Endothelial cell of umbilical vein (primary cell): Measurements from ENCODE around the gene CYB5D1. TPM values are rescaled to one million over a fixed set of nuclear protein-coding genes. Genes with fewer than 3 reads are reported as not detected.

Experiments used
- BruUV-seq: library from RNA; stranded (reverse); fragments of 400-500 nt; replicated peaks from 2 replicates; lab custom pipeline; 2021; lab: Mats Ljungman, UMichigan
- CTCF ChIA-PET: fragments of 300-600, 350-600 bp; sonication (Branson Sonifier 250); formaldehyde crosslinking; loops from one replicate; lab custom pipeline; 2021; ENCODE audit warnings: antibody characterized with exemption, inconsistent platforms; lab: Charles Lee
- POLR2A ChIA-PET: fragments of 300-600, 350-600 bp; sonication (Branson Sonifier 250); formaldehyde crosslinking; loops from one replicate; lab custom pipeline; 2021; ENCODE audit warnings: antibody characterized with exemption, inconsistent platforms; lab: Charles Lee
- DNase-seq: peaks from one replicate; pipeline ENCODE4 v3.0.0-alpha.2; 2011; ENCODE audit warnings: low read depth, low spot score
- FAIRE-seq: peaks from 2 replicates; lab custom pipeline; 2011; peaks lifted over from hg19 to GRCh38; lab: Jason Lieb, UNC
- H2AFZ ChIP-seq: 2 replicates; pipeline ENCODE4 v1.6.0; 2012; ENCODE audit warnings: low read depth, low read length, control low read depth, inconsistent platforms
- H3K27ac ChIP-seq: 2 replicates; pipeline ENCODE4 v1.5.1; 2011; ENCODE audit warnings: low read depth, mild to moderate bottlenecking, control low read depth, low read length, moderate library complexity; ENCODE audit not compliant: insufficient read depth
- H3K27me3 ChIP-seq, 2 experiments: 2 replicates each; pipeline versions ENCODE4 v1.6.0 to v1.6.1; 2011; ENCODE audit warnings: low read length in 2 of 2, mixed read lengths in 1 of 2; ENCODE audit not compliant: control insufficient read depth in 2 of 2, insufficient read depth in 2 of 2
- H3K36me3 ChIP-seq, 2 experiments: 2 replicates in 1 of 2; 3 replicates in 1 of 2; pipeline ENCODE4 v1.5.1; 2011; ENCODE audit warnings: low read length in 2 of 2, mild to moderate bottlenecking in 1 of 2, moderate library complexity in 1 of 2; ENCODE audit not compliant: control insufficient read depth in 2 of 2, insufficient read depth in 2 of 2; ENCODE audit errors: extremely low read depth in 1 of 2
- H3K4me1 ChIP-seq: 3 replicates; pipeline ENCODE4 v1.5.1; 2011; ENCODE audit warnings: mild to moderate bottlenecking, low read length; ENCODE audit not compliant: control insufficient read depth, insufficient read depth; ENCODE audit errors: extremely low read depth
- H3K4me2 ChIP-seq: 2 replicates; pipeline ENCODE4 v1.6.1; 2011; ENCODE audit warnings: low read length, control low read depth, mixed read lengths; ENCODE audit not compliant: insufficient read depth
- H3K4me3 ChIP-seq, 3 experiments: fragments of 200-600 bp in 1 of 3; sonication (generic), shearing (Covaris generic) in 1 of 3; replicated peaks in 1 of 3; 2 replicates each; pipeline ENCODE4 v1.5.1; 2011 to 2016; ENCODE audit warnings: control low read depth in 3 of 3, low read length in 3 of 3, mild to moderate bottlenecking in 2 of 3, inconsistent platforms in 1 of 3, low read depth in 1 of 3, moderate library complexity in 1 of 3; ENCODE audit not compliant: insufficient read depth in 1 of 3
- H3K79me2 ChIP-seq: 2 replicates; pipeline ENCODE4 v1.6.0; 2012; ENCODE audit warnings: low read length, inconsistent platforms; ENCODE audit not compliant: control insufficient read depth, insufficient read depth
- H3K9ac ChIP-seq: replicated peaks from 2 replicates; pipeline ENCODE3; 2011; ENCODE audit warnings: low read length, control low read depth; ENCODE audit not compliant: insufficient read depth; ENCODE audit errors: extremely low read depth
- H3K9me1 ChIP-seq: replicated peaks from 3 replicates; pipeline ENCODE4 v1.6.0; 2011; ENCODE audit warnings: mild to moderate bottlenecking, low read length; ENCODE audit not compliant: control insufficient read depth, insufficient read depth; ENCODE audit errors: extremely low read depth
- H3K9me3 ChIP-seq: replicated peaks from 2 replicates; pipeline ENCODE4 v1.5.1; 2012; ENCODE audit warnings: low read length, inconsistent platforms; ENCODE audit not compliant: control insufficient read depth, insufficient read depth
- H4K20me1 ChIP-seq: replicated peaks from 2 replicates; pipeline ENCODE3; 2011; ENCODE audit warnings: mild to moderate bottlenecking, low read length; ENCODE audit not compliant: control insufficient read depth, insufficient read depth; ENCODE audit errors: extremely low read depth
- CTCF ChIP-seq, 2 donors: IDR thresholded peaks; 1 replicate in 1 of 2; 2 replicates in 1 of 2; pipeline ENCODE4 v1.5.1; 2011; ENCODE audit warnings: low read length in 2 of 2, mild to moderate bottlenecking in 2 of 2, moderate library complexity in 2 of 2, control low read depth in 1 of 2, inconsistent platforms in 1 of 2, low read depth in 1 of 2; ENCODE audit not compliant: insufficient read depth in 1 of 2; ENCODE audit errors: extremely low read depth in 1 of 2
- EZH2 ChIP-seq: IDR thresholded peaks from 2 replicates; pipeline ENCODE4 v1.6.1; 2012; ENCODE audit warnings: borderline replicate concordance, low read depth, mild to moderate bottlenecking, moderate library complexity, low read length, inconsistent platforms; ENCODE audit not compliant: severe bottlenecking
- FOS ChIP-seq: IDR thresholded peaks from 2 replicates; pipeline ENCODE4 v1.6.1; 2011; ENCODE audit warnings: mild to moderate bottlenecking, low read length, moderate library complexity, borderline replicate concordance; ENCODE audit not compliant: insufficient read depth
- GATA2 ChIP-seq: IDR thresholded peaks from 2 replicates; pipeline ENCODE4 v1.7.0; 2011; ENCODE audit warnings: low read depth, mild to moderate bottlenecking, moderate library complexity, mixed read lengths, low read length; ENCODE audit not compliant: insufficient read length, insufficient read depth
- JUN ChIP-seq: IDR thresholded peaks from 2 replicates; pipeline ENCODE4 v1.6.1; 2011; ENCODE audit warnings: borderline replicate concordance, low read depth; ENCODE audit not compliant: insufficient read length, insufficient read depth
- MAX ChIP-seq: IDR thresholded peaks from 2 replicates; pipeline ENCODE4 v1.6.1; 2011; ENCODE audit not compliant: insufficient read depth, insufficient read length
- MYC ChIP-seq: IDR thresholded peaks from one replicate; pipeline ENCODE4 v1.6.1; 2011; ENCODE audit warnings: mild to moderate bottlenecking, low read depth, low read length
- POLR2A ChIP-seq: IDR thresholded peaks from 2 replicates; pipeline ENCODE4 v1.6.1; 2012; ENCODE audit warnings: low read depth, mild to moderate bottlenecking, control low read depth, low read length
- POLR2AphosphoS5 ChIP-seq: IDR thresholded peaks from 2 replicates; pipeline ENCODE4 v1.6.1; 2012; ENCODE audit warnings: low read depth, mild to moderate bottlenecking, control low read depth, low read length, moderate library complexity; ENCODE audit not compliant: insufficient read depth
- dilution Hi-C: fragments of 300-500 bp; cut with MboI; formaldehyde crosslinking; loops from one replicate; pipeline ENCODE4 v1.15.0; 2019; ENCODE audit warnings: low sequenced_read_pairs; ENCODE audit not compliant: extremely low pct_ligation_motif_present
- intact Hi-C: fragments of 100-400 bp; cut with micrococcal nuclease; formaldehyde crosslinking; loops from one replicate; pipeline ENCODE4 v1.10.0; 2022
- polyA plus RNA-seq, 4 experiments: library from polyadenylated mRNA; depleted of rRNA in 3 of 4; stranded (reverse) in 3 of 4; unstranded in 1 of 4; fragments of >200 nt; gene quantifications; 2 replicates each; pipeline versions ENCODE4 v1.2.1 to v1.2.3, GENCODE V29; 2011 to 2012; ENCODE audit warnings: missing spikeins in 1 of 4
- total RNA-seq: library from RNA; stranded (reverse); gene quantifications from 2 replicates; pipeline ENCODE4 v1.2.3, GENCODE V29; 2021

CYB5D1 gene
- total and polyA plus RNA-seq, 2 donors (not counting 3 experiments of a cell fraction or from before 2014, with no cell fraction given), result 9.4 to 18.1 TPM

DNA sequence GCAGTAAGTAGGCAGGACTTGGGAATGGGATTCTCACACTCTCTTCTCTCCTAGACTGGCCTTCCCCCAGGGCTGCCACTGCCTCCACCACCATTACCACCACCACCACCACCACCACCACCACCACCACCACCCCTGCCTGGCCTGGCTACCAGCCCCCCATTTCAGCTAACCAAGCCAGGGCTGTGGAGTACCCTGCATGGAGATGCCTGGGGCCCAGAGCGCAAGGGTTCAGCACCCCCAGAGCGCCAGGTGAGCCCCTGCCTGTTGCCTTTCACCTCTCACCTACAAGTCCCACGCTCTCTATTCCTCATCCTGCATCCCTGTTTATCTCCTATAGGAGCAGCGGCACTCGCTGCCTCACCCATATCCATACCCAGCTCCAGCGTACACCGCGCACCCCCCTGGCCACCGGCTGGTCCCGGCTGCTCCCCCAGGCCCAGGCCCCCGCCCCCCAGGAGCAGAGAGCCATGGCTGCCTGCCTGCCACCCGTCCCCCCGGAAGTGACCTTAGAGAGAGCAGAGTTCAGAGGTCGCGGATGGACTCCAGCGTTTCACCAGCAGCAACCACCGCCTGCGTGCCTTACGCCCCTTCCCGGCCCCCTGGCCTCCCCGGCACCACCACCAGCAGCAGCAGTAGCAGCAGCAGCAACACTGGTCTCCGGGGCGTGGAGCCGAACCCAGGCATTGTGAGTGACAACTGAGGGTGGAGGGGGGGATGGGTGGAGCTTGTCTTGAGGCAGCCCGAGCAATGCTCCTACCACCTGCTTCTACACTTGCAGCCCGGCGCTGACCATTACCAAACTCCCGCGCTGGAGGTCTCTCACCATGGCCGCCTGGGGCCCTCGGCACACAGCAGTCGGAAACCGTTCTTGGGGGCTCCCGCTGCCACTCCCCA lies 10.8 kb upstream of the CYB5D1 start:
- TF ChIP-seq FOS, result no peak
- TF ChIP-seq GATA2, result no peak
- TF ChIP-seq EZH2, result no peak
- no peak for TF ChIP-seq CTCF (IDR thresholded peaks at IDR 0.05; ENCODE audit: extremely low read depth in 1 of 2, insufficient read depth in 1 of 2, low read depth in 1 of 2, low read length in 2 of 2)
- no peak for TF ChIP-seq MYC
- no peak for TF ChIP-seq POLR2AphosphoS5
- TF ChIP-seq MAX, result no peak
- TF ChIP-seq POLR2A, result no peak
- no peak for TF ChIP-seq JUN
- no peaks in the 10 kb centered on the region for H3K27me3 ChIP-seq
- peaks cover 6% of the 10 kb centered on the region for H3K4me1 ChIP-seq
- CTCF ChIA-PET, result no interaction called here
- peaks cover 10% of the 10 kb centered on the region for H3K79me2 ChIP-seq
- no peaks in the 10 kb centered on the region for H4K20me1 ChIP-seq
- no TSS peak for BruUV-seq
- no peak overlapping the region for H3K4me2 ChIP-seq
- H3K9me1 ChIP-seq, result no peaks in the 10 kb centered on the region
- intact Hi-C loops, result loop anchor here (10.0 kb wide), 1 partner anchor 232 kb away; the partner anchor contains the start of gene FXR2
- H3K4me3 ChIP-seq, result no peak overlapping the region
- no peak overlapping the region for H3K27ac ChIP-seq
- FAIRE-seq, result no peak
- POLR2A ChIA-PET, result no interaction called here
- H3K9ac ChIP-seq, result no peak overlapping the region
- dilution Hi-C loops, result no loop called here
- peaks cover 6 to 38% of the 10 kb centered on the region in 2 experiments for H3K36me3 ChIP-seq
- H3K9me3 ChIP-seq, result no peaks in the 10 kb centered on the region
- no peak overlapping the region for H2AFZ ChIP-seq
- DNase-seq, result no peak
